NCI-H2227 (cell line): Measurements from ENCODE around the gene KHDC4.

ENCODE experiments used
- DNase-seq: peaks from one replicate; lab custom pipeline; 2025; ENCODE audit not compliant: unreplicated experiment; lab: John Stamatoyannopoulos, UW

KHDC4 gene

GRCh38 chr1:155970531-155971167 lies 36.4 kb upstream of the KHDC4 start:
- peak; percentile 58 for DNase-seq

GRCh38 chr1:155969377-155969791 lies 35.2 kb upstream of the KHDC4 start:
- DNase-seq, result no peak

- DNase-seq, result no peak
Measured at GRCh38 chr1:155968670-155969069, 34.5 kb upstream of the KHDC4 start.

GRCh38 chr1:155968051-155968400 lies 33.8 kb upstream of the KHDC4 start:
- no peak for DNase-seq

GRCh38 chr1:155967341-155968050 lies 33.3 kb upstream of the KHDC4 start:
- DNase-seq, result no peak

- DNase-seq, result no peak
Measured at GRCh38 chr1:155966750-155967149, 32.5 kb upstream of the KHDC4 start.

- DNase-seq, result no peak
Measured at GRCh38 chr1:155966135-155966534, 31.9 kb upstream of the KHDC4 start.

- no peak for DNase-seq
Measured at GRCh38 chr1:155964193-155964592, 30.0 kb upstream of the KHDC4 start.

GRCh38 chr1:155962599-155963211 lies 28.5 kb upstream of the KHDC4 start:
- DNase-seq, result no peak

- no peak for DNase-seq
Measured at GRCh38 chr1:155961937-155962336, 27.7 kb upstream of the KHDC4 start.

GRCh38 chr1:155960081-155960745 lies 26.0 kb upstream of the KHDC4 start:
- no peak for DNase-seq

- no peak for DNase-seq
Measured at GRCh38 chr1:155957411-155957915, 23.2 kb upstream of the KHDC4 start.

GRCh38 chr1:155954645-155955044 lies 20.4 kb upstream of the KHDC4 start:
- no peak for DNase-seq

GRCh38 chr1:155952505-155952890 lies 18.3 kb upstream of the KHDC4 start:
- no peak for DNase-seq

GRCh38 chr1:155951753-155952504 lies 17.7 kb upstream of the KHDC4 start:
- no peak for DNase-seq

GRCh38 chr1:155950829-155951228 lies 16.6 kb upstream of the KHDC4 start:
- DNase-seq, result no peak

GRCh38 chr1:155947741-155948140 lies 13.5 kb upstream of the KHDC4 start:
- no peak for DNase-seq

- DNase-seq, result no peak
Measured at GRCh38 chr1:155947292-155947691, 13.1 kb upstream of the KHDC4 start.

GRCh38 chr1:155946633-155947219 lies 12.5 kb upstream of the KHDC4 start:
- DNase-seq, result no peak

- DNase-seq, result peak; percentile 18
Measured at GRCh38 chr1:155944444-155944799, 10.2 kb upstream of the KHDC4 start.
